Transverse colon (tissue), 4 donors: Measurements from ENCODE around the gene CCDC85C. TPM values are rescaled to one million over a fixed set of nuclear protein-coding genes. Genes with fewer than 3 reads are reported as not detected.

Experiments used
- DNase-seq: peaks from one replicate; pipeline ENCODE4 v3.0.0-alpha.2; 2019
- H3K27ac ChIP-seq, 4 donors: fragments of 200-600 bp; sonication (generic); 2 replicates each; pipeline ENCODE4 v1.5.1; 2016 to 2018; ENCODE audit warnings: inconsistent platforms in 4 of 4
- H3K27me3 ChIP-seq: fragments of 200-600 bp; sonication (generic); 2 replicates; pipeline ENCODE4 v1.5.1; 2017; ENCODE audit warnings: inconsistent platforms
- H3K36me3 ChIP-seq, 4 donors: fragments of 200-600 bp; sonication (generic); 2 replicates each; pipeline ENCODE4 v1.5.1; 2017 to 2019; ENCODE audit warnings: inconsistent platforms in 4 of 4
- H3K4me1 ChIP-seq, 4 donors: fragments of 200-600 bp; sonication (generic); 2 replicates each; pipeline ENCODE4 v1.5.1; 2017 to 2020; ENCODE audit warnings: inconsistent platforms in 4 of 4
- H3K4me3 ChIP-seq, 4 donors: fragments of 200-600 bp; sonication (generic); 1 replicate in 1 of 4; 2 replicates in 3 of 4; pipeline versions ENCODE4 v1.5.1 to v1.6.1; 2017 to 2019; ENCODE audit warnings: inconsistent platforms in 4 of 4
- H3K9me3 ChIP-seq, 2 donors: fragments of 200-600 bp; sonication (generic); 2 replicates each; pipeline ENCODE4 v1.5.1; 2017 to 2019; ENCODE audit warnings: inconsistent platforms in 2 of 2
- CTCF ChIP-seq, 5 experiments: fragments of 200-600 bp in 3 of 5; fragments of 450-650 bp in 2 of 5; sonication (generic) in 3 of 5; IDR thresholded peaks; 1 replicate in 2 of 5; 2 replicates in 3 of 5; pipeline ENCODE4 v1.5.1; 2016 to 2017; ENCODE audit warnings: antibody characterized with exemption in 5 of 5, inconsistent platforms in 3 of 5, mild to moderate bottlenecking in 2 of 5, moderate library complexity in 1 of 5
- EP300 ChIP-seq: sonication (generic); formaldehyde crosslinking; IDR thresholded peaks from one replicate; pipeline ENCODE4 v1.6.1; 2017; ENCODE audit warnings: antibody characterized with exemption, low read depth
- POLR2A ChIP-seq: fragments of 450-650 bp; IDR thresholded peaks from one replicate; pipeline ENCODE4 v1.6.1; 2016; ENCODE audit warnings: antibody characterized with exemption, mild to moderate bottlenecking, moderate library complexity
- POLR2AphosphoS5 ChIP-seq, 3 donors: sonication (generic); formaldehyde crosslinking; IDR thresholded peaks; one replicate each; pipeline ENCODE4 v1.6.1; 2016; ENCODE audit warnings: antibody characterized with exemption in 3 of 3
- WGBS, 2 donors: methylation state at CpG; one replicate each; pipeline ENCODE4 v1.1.5; 2018; ENCODE audit warnings: low coverage in 1 of 2; 5-methylcytosine and 5-hydroxymethylcytosine counted together
- in situ Hi-C, 4 donors: fragments of 200-750 bp; cut with MboI; loops; one replicate each; pipeline versions ENCODE4 v1.15.0 to v1.15.1; 2017; ENCODE audit warnings: low sequenced_read_pairs in 3 of 4, low pct_ligation_motif_present in 1 of 4, low pct_unique_long_range_greater_than_20kb in 1 of 4
- intact Hi-C: fragments of 100-400 bp; cut with DNase I; formaldehyde crosslinking; loops from one replicate; pipeline ENCODE4 v1.15.1; 2023; ENCODE audit warnings: low total_unique reads
- total RNA-seq, 4 donors: library from RNA; depleted of rRNA; stranded (reverse); fragments of >200 nt; gene quantifications; one replicate each; pipeline ENCODE4 v1.1.0, GENCODE V29; 2016

The CCDC85C gene
- total RNA-seq, 4 donors from 2014 or later: 19.3 to 55.4 (median 45.7) TPM

- intact Hi-C loops: no loop called here
- TF ChIP-seq EP300 (no peak), POLR2A (no peak), CTCF (IDR thresholded peaks at IDR 0.05) (no peak), POLR2AphosphoS5 (IDR thresholded peaks at IDR 0.05) (no peak)
- in situ Hi-C loops: no loop called here
- DNase-seq: no peak
- Histone ChIP-seq H3K4me3 (no peak overlapping the region), H3K9me3 (no peaks in the 10 kb centered on the region), H3K27ac (no peak overlapping the region), H3K27me3 (peaks cover 25% of the 10 kb centered on the region), H3K36me3 (no peaks in the 10 kb centered on the region), H3K4me1 (peaks cover 0 to 17% (median 6%) of the 10 kb centered on the region in 4 donors)
- WGBS, 2 donors: 82% methylated on average over 8 of the region's 8 CpGs; no CpG with 5 or more reads in 1 of the 2 donors
These were observed 45.2 kb upstream of the CCDC85C start for GRCh38 chr14:99649219-99649618.

GRCh38 chr14:99648027-99648784 lies 44.2 kb upstream of the CCDC85C start:
- Histone ChIP-seq H3K36me3 (no peaks in the 10 kb centered on the region), H3K27ac (no peak overlapping the region), H3K4me3 (no peak overlapping the region), H3K9me3 (no peaks in the 10 kb centered on the region), H3K27me3 (peaks cover 26% of the 10 kb centered on the region), H3K4me1 (peaks cover 0 to 15% (median 6%) of the 10 kb centered on the region in 4 donors)
- in situ Hi-C loops: no loop called here
- TF ChIP-seq POLR2AphosphoS5 (IDR thresholded peaks at IDR 0.05) (no peak), POLR2A (no peak), CTCF (IDR thresholded peaks at IDR 0.05) (no peak), EP300 (no peak)
- 91 to 100% methylated on average over 1 to 8 of the region's 8 CpGs for WGBS, 2 donors
- intact Hi-C loops: no loop called here
- no peak for DNase-seq

GRCh38 chr14:99647411-99647810 lies 43.4 kb upstream of the CCDC85C start:
- DNase-seq: no peak
- H3K4me3 ChIP-seq: no peak overlapping the region
- TF ChIP-seq EP300: no peak
- TF ChIP-seq POLR2A: no peak
- in situ Hi-C loops: no loop called here
- H3K27me3 ChIP-seq: peaks cover 26% of the 10 kb centered on the region
- intact Hi-C loops: no loop called here
- no peak overlapping the region for H3K27ac ChIP-seq
- WGBS, 2 donors: 80% methylated on average over 7 of the region's 7 CpGs; no CpG with 5 or more reads in 1 of the 2 donors
- H3K4me1 ChIP-seq: peaks cover 0 to 15% (median 6%) of the 10 kb centered on the region in 4 donors
- no peaks in the 10 kb centered on the region for H3K36me3 ChIP-seq
- H3K9me3 ChIP-seq: no peaks in the 10 kb centered on the region

- intact Hi-C loops (no loop called here), in situ Hi-C loops (no loop called here)
- no peak for TF ChIP-seq EP300
- TF ChIP-seq POLR2A: no peak
- TF ChIP-seq CTCF (IDR thresholded peaks at IDR 0.05): no peak
- no peak for TF ChIP-seq POLR2AphosphoS5 (IDR thresholded peaks at IDR 0.05)
- Histone ChIP-seq H3K36me3 (no peaks in the 10 kb centered on the region), H3K4me1 (peaks cover 0 to 15% (median 6%) of the 10 kb centered on the region in 4 donors), H3K4me3 (peak overlapping the region in 3 of 4 donors; percentile 39 to 47 (median 44)), H3K27me3 (peaks cover 26% of the 10 kb centered on the region), H3K27ac (no peak overlapping the region), H3K9me3 (no peaks in the 10 kb centered on the region)
- DNase-seq: no peak
- WGBS, 2 donors: 63% methylated on average over 24 of the region's 32 CpGs; no CpG with 5 or more reads in 1 of the 2 donors
These were observed 41.8 kb upstream of the CCDC85C start for GRCh38 chr14:99645545-99646505.
